NCI-H526 (cell line): ENCODE data around the gene DMGDH.

ENCODE experiments used
- DNase-seq, 2 experiments: peaks; one replicate each; lab custom pipeline; 2025; lab: John Stamatoyannopoulos, UW

The DMGDH gene

GRCh38 chr5:79069488-79070349, at the start of gene DMGDH, which contains the start of gene BHMT2:
TSS of gene DMGDH (minus strand) at chr5:79069674. CDS start at chr5:79069620, 54 bp downstream.
TSS of gene BHMT2 (plus strand) at chr5:79069767. CDS start at chr5:79069783, 16 bp downstream.
- DNase-seq = no peak

- DNase-seq = no peak
Measured at GRCh38 chr5:79112703-79113058, 43.2 kb upstream of the DMGDH start.

- DNase-seq = no peak
Measured at GRCh38 chr5:79111960-79112702, 42.7 kb upstream of the DMGDH start.

- DNase-seq = no peak
Measured at GRCh38 chr5:79111387-79111959, 42.0 kb upstream of the DMGDH start, which contains the start of gene BHMT. TSS of gene BHMT (plus strand) at chr5:79111809. CDS start at chr5:79111886, 77 bp downstream.

- no peak for DNase-seq
Measured at GRCh38 chr5:79109527-79110492, 40.3 kb upstream of the DMGDH start.

GRCh38 chr5:79108792-79109191, 39.3 kb upstream of the DMGDH start:
- DNase-seq = no peak

- DNase-seq = no peak
Measured at GRCh38 chr5:79108086-79108485, 38.6 kb upstream of the DMGDH start.

DNA sequence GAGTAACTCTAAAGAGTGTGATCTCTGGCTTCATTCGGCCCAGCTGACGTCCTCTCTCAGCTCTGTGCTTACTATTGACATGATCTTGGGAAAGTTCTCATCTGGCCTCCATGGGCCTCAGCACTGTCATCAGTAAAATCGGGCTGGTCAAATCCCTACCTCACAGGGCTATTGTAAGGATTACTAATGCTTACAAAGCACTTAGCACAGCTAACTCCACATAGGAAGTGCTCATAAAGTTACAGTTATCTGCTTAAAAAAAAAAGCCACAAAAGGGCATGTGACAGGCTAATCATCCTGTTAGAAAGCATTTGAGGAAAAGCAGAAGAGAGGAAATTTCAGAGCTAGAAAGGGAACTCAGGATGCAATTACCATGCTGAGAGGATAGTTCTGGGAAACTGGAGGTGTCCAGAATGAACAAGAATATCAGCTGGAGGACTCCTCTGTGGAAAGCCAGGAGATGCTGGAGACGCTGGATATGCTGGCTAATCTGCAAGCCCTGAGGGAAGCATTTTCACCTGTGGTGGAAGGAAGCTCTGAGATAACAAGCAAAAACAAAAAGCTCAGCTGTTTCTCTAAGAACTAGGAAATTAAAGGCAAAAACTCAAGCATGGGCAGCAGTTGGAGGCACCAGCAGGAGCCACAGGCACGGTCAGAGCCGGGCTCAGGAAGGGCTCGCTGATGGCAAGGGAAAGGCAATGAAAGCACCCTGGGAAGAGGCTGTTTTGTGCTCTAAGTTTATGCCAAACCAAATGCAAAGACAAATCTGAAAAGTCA, 37.7 kb upstream of the DMGDH start:
- DNase-seq = no peak

- DNase-seq = no peak
Measured at GRCh38 chr5:79105868-79106267, 36.4 kb upstream of the DMGDH start.

DNA sequence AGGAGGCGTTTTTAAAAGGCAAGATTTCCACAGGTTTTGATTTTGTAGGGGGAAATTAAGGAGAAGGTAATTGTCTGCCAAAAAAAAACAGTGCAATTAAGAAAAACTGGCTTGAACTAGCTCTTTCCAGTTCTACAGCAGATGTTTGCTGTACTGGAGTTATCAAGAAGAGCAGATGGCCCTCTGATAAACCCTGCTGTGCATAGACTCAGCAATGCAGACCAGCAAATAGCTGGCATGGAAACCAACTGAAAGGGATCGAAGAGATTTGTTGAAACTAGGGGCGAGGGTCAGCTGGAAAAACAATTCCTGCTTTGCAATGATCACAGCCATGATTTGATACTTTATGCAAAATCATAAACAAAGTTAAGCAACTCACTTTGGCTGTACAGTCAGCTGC, 24.3 kb upstream of the DMGDH start:
- DNase-seq = peak; percentile 9 to 38

- no peak for DNase-seq
Measured at GRCh38 chr5:79091064-79091463, 21.6 kb upstream of the DMGDH start.

- no peak for DNase-seq
Measured at GRCh38 chr5:79088507-79088906, 19.0 kb upstream of the DMGDH start.

GRCh38 chr5:79086116-79086515, 16.6 kb upstream of the DMGDH start:
- DNase-seq = no peak

DNA sequence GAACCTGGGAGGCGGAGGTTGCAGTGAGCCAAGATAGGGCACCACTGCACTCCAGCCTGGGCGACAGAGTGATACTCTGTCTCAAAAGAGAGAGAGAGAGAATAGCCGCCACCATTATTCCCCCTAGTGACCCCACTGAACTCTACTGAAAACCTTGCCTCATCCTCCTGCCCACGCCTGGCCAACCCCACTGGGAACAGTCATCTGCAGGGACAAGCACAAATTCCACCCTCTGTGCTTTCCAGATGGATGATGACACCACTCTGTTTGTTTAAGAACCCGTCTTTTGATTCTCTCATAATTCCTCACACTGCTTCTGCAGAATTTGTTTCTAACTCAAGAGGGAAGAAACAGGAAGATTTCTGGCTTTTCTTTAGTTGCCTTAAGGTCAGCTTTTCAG, 12.3 kb upstream of the DMGDH start:
- DNase-seq = no peak

- DNase-seq = no peak
Measured at GRCh38 chr5:79080804-79081203, 11.3 kb upstream of the DMGDH start.

GRCh38 chr5:79077680-79078365, 8.3 kb upstream of the DMGDH start:
- DNase-seq = no peak

DNA sequence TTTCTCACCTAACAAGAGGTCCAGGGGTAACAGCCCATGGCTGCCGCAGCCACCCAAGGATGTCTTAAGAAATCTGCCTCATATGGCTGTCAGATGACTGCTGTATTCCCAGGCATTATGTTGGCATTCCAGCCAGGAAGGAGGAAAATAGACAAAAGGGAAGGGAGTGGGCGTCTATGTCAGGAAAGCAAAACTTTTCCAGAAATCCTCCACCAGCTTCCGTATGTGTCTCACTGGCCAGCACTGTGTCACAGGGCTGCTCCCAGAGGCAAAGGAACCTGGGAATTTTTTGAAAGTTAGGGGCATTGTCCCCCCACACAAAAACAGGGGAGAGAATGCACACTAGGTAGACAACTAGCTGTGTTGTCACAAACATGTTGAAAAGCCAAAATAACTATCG, 7.3 kb upstream of the DMGDH start:
- DNase-seq = no peak

DNA sequence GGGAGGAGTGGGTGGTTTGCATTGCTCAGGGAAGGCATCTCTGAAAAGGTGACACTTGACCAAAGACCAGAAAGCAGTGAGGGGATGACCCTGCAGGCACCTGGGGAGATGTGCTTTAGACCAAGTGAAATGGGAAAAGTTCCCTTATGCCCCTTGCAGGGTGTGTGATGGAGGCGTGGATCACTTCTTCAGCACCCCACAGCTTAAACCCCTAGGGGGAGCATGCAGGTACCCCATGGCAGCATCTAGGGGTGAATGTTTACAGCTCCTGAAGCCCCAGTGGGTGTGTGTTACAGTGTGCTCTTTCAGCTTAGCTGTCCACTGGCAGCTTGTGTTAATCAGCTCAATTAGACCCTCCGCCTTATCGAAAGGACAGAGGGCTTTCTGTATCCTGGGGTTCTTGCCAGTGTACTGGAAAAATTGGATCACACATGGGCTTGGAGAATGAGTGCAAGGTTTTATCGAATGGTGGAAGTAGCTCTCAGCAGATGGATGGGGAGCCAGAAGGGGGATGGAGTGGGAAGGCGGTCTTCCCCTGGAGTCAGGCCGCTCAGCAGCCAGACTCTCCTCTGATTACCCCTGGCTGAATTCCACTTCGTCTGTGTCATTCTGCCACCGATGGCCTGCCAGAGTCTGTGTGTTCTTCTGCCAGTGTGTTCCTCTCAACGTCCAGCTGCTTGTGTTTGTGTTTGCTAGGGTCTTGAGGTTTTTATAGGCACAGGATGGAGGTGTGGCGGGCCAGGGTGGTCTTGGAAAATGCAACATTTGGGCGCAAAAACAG, 6.4 kb upstream of the DMGDH start:
- no peak for DNase-seq

DNA sequence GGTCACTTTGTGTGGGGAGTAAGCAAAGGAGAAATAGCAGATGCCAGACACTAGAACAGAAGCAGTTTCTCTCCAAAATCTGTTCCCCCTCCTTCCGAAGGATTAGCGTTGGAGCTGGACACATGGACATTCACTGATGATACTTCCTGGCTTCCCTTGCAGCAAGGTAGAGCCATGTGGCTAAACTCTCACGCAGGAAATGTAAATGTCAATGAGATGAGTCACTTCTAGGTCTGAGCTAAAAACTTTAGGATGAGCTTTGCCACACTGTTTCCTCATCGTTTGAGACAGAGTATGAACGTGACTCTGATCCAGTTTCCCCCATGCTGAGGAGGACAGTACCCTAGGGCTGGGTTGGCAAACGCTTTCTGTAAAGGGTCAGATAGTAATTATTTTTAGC, 5.2 kb upstream of the DMGDH start:
- DNase-seq = no peak

- no peak for DNase-seq
Measured at GRCh38 chr5:79070350-79070667, 835 bp upstream of the DMGDH start.
